ENCODE data around the gene ZNHIT1.

The ZNHIT1 gene

GRCh38 chr7:101218236-101219125, 516 bp downstream of the ZNHIT1 start:
- no peak for DNase-seq (ENCODE audit: low read depth in 2 of 2)

DNA sequence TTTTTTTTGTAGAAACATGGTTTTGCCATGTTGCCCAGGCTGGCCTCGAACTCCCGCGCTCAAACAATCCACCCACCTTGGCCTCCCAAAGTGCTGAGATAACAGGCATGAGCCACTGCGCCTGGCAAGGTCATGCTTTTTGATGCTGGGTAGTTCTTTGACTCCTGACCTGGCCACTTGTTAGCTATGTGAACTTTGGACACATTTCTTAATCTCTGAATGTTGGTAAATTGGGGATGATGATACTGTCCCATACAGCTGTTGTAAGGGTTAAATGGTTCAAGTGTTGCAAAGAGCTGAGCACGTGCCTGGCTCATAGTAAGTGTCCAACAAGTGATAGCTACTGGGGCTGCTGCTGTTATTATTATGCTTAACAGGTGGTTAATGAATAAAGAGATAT, 2.3 kb downstream of the ZNHIT1 start:
- no peak for DNase-seq (ENCODE audit: low read depth in 2 of 2)

DNA sequence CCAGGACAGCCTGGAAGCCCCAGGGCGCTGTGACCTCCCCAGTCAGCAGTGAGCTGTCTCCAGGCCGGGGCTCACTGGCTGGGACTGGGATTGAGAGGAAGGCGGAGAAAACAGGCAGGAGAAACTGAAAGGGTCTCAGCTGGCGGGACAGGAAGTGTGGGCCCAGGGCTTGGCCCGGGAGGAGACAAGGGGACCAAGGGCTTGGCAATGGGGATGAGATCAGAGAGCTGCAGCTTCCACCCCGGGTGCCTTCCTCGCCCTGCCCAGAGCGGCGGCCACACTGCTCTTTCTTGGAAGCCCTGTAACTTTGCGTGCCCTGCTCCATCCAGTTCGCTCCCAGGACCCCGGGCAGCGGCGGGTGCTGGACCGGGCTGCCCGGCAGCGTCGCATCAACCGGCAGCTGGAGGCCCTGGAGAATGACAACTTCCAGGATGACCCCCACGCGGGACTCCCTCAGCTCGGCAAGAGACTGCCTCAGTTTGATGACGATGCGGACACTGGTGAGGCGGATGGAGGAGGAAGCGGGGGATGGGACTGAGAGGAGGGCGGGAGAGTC, 4.4 kb downstream of the ZNHIT1 start:
- no peak for DNase-seq (ENCODE audit: low read depth in 2 of 2)

GRCh38 chr7:101223528-101223927, 5.6 kb downstream of the ZNHIT1 start:
- no peak for DNase-seq (ENCODE audit: low read depth in 2 of 2)

DNA sequence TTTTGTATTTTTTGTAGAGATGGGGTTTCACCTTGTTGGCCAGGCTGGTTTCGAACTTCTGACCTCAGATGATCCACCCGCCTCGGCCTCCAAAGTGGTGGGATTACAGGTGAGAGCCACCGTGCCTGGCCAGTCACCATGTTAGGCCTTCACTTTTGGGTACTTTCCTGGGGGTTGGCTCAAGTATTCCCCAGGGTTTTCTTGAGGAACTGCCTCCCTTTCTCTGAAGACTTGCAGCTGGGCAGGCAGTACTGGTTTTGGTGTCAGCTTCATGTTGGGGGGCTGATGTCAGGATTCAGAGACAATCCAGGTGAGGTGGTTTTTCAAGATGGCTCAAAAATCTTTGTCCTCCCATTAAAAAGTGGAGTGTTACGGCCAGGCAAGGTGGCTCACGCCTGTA, 7.7 kb downstream of the ZNHIT1 start:
- no peak for DNase-seq (ENCODE audit: low read depth in 2 of 2)

GRCh38 chr7:101226721-101227120, 8.8 kb downstream of the ZNHIT1 start:
- no peak for DNase-seq (ENCODE audit: low read depth in 2 of 2)

- DNase-seq (ENCODE audit: low read depth in 2 of 2), result no peak
Observed at GRCh38 chr7:101231644-101232043, 13.7 kb downstream of the ZNHIT1 start.

DNA sequence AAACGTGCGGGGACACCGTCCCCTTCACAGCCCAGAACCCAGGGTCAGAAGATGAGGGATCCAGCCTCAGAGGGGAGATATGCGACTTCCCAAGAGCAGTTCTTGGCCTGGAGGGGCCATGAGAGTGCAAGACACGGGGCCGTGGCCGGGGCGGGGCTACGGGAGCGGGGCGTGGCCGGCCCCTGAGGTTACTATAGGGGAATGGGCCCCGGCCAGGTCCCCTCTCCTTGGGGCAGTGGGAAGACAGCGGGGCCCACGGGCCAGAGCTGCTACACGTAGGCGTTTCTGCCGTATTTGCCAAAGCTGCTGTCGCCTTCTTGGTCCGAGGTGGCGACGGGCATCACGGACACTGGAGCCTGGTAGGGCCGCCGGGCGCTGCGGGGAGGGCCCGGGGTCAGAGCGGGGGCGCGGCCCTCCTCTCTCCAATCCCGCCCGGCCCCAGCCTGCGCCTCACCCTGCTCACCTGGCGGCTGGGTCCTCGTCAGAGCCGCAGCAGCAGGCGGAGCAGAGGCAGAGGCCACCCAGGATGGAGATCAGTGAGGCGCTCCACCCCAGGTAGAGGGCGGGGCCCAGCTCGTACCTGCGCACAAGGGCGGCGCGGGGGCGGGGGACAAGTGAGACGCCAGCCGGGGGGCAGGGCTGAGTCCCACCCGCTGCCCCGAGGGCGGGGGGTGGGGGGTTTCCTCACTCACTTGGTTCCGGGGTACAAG, 14.3 kb downstream of the ZNHIT1 start:
- DNase-seq (ENCODE audit: low read depth in 2 of 2), result no peak

- no peak for DNase-seq (ENCODE audit: low read depth in 2 of 2)
Observed at GRCh38 chr7:101233907-101234547, 16.1 kb downstream of the ZNHIT1 start.

GRCh38 chr7:101234636-101235035, 16.7 kb downstream of the ZNHIT1 start:
- DNase-seq (ENCODE audit: low read depth in 2 of 2), result no peak

DNA sequence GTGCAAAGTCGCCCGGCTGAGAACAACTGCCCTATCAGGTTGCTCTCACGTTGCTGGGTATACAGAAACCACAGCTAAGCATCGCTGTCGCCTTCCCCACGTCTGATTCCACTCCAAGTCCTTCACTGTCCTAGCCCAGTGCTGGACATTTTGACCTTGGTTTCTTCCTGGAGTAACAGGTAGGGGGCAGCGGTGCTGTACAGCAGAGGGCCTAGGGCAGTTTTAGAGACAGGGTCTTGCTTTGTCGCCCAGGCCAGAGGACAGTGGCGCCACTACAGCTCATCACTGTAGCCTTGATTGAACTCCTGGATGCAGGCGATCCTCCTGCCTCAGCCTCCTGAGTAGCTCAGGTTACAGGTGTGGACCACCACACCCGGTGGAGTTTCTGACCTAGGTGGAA, 17.1 kb downstream of the ZNHIT1 start:
- no peak for DNase-seq (ENCODE audit: low read depth in 2 of 2)

DNA sequence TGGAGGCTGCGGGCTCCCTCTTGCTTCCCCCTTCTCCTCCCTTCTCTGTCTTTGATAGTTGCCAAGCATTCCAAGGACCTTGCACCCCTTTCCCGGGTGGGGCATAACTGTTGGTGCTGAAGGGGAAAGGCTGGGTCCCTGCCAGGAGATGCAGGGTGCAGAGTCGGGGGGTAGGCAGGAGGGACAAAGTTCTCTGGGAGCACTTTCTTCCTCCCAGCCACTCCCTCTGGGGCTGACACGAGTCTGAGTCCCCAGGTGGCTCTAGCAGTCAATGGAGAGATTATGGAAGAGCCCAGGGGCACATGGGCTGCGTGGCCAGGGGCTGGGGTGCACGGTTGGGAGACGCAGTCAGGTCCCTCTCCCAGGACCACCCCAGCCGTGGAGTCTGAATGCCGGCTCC, 17.6 kb downstream of the ZNHIT1 start:
- DNase-seq (ENCODE audit: low read depth in 2 of 2), result no peak

DNA sequence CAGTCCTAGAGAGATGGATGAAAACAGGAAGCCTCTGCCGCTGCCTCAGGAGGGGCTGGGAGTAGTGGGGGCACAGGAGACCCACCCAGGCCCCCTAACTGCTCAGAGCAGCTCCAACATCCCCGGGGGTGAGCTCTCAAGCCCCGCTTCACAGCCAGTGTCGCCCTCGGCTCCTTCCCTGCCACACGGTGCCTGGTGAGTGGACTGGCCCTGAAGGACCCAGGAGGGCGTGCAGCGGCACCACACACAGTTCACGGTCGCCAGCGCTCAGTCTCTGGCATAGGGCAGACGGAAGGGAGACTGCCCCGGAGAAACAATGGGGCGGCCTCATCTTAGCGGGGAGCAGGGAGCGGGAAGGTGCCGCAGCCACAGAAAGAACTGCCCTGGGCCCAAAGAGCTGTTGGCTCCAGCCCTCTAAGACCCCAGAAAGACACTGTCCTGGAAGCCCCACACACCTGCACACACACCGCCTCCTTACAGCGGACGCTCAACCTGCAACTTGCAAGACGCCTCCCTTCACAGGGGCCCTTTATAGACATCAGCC, 18.4 kb downstream of the ZNHIT1 start:
- no peak for DNase-seq (ENCODE audit: low read depth in 2 of 2)

GRCh38 chr7:101237206-101238067, 19.5 kb downstream of the ZNHIT1 start, which contains the start of gene CLDN15:
Gene CLDN15 (minus strand): TSS chr7:101237802. CDS start chr7:101237581, 221 bp downstream.
- DNase-seq (ENCODE audit: low read depth in 2 of 2), result no peak

- no peak for DNase-seq (ENCODE audit: low read depth in 2 of 2)
Observed at GRCh38 chr7:101238226-101239182, 20.5 kb downstream of the ZNHIT1 start.

- DNase-seq (ENCODE audit: low read depth in 2 of 2), result no peak
Observed at GRCh38 chr7:101239191-101239950, 21.4 kb downstream of the ZNHIT1 start.

DNA sequence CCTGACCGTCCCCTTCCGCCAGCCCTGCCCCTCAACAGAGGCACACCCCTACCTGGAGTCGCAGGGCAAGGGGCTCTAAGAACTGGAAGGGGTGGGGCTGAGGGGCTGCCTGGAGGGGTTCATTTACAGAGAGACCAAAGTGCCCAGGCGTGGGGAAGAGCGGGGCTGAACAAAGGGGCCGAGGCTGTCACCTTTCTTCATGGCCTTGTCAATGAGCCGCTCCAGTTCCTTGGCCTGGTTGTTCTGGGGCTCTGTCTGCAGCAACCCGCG, 21.9 kb downstream of the ZNHIT1 start:
- DNase-seq (ENCODE audit: low read depth in 2 of 2), result no peak

- DNase-seq (ENCODE audit: low read depth in 2 of 2), result no peak
Observed at GRCh38 chr7:101240226-101241014, 22.5 kb downstream of the ZNHIT1 start.

GRCh38 chr7:101241015-101241363, 23.0 kb downstream of the ZNHIT1 start:
- no peak for DNase-seq (ENCODE audit: low read depth in 2 of 2)
